IPS-NIHi7 (cell line): Measurements from ENCODE around the gene TNNC2.

Source experiments
- DNase-seq: peaks from one replicate; pipeline ENCODE4 v3.0.0; 2012; ENCODE audit warnings: mixed read lengths; ENCODE audit errors: extremely low spot score

The TNNC2 gene

GRCh38 chr20:45782890-45783289 is 44.2 kb downstream of the TNNC2 start:
- DNase-seq = no peak

GRCh38 chr20:45781391-45781931 is 45.7 kb downstream of the TNNC2 start:
- no peak for DNase-seq

- no peak for DNase-seq
These were observed 47.0 kb downstream of the TNNC2 start for GRCh38 chr20:45780159-45780558.

GRCh38 chr20:45779011-45779915 is 47.8 kb downstream of the TNNC2 start:
- no peak for DNase-seq

GRCh38 chr20:45776931-45777330 is 50.2 kb downstream of the TNNC2 start:
- no peak for DNase-seq

- DNase-seq = no peak
These were observed 51.7 kb downstream of the TNNC2 start for GRCh38 chr20:45775411-45775810.

GRCh38 chr20:45774945-45775344 is 52.2 kb downstream of the TNNC2 start:
- no peak for DNase-seq
